ENCODE data around the gene ZCCHC24. TPM values are rescaled to one million over a fixed set of nuclear protein-coding genes. Genes with fewer than 3 reads are reported as not detected.

Gene ZCCHC24
- total and polyA plus RNA-seq, 2 donors (not counting 3 experiments of a cell fraction or from before 2014, with no cell fraction given) = 5.2 to 8.4 TPM

DNA sequence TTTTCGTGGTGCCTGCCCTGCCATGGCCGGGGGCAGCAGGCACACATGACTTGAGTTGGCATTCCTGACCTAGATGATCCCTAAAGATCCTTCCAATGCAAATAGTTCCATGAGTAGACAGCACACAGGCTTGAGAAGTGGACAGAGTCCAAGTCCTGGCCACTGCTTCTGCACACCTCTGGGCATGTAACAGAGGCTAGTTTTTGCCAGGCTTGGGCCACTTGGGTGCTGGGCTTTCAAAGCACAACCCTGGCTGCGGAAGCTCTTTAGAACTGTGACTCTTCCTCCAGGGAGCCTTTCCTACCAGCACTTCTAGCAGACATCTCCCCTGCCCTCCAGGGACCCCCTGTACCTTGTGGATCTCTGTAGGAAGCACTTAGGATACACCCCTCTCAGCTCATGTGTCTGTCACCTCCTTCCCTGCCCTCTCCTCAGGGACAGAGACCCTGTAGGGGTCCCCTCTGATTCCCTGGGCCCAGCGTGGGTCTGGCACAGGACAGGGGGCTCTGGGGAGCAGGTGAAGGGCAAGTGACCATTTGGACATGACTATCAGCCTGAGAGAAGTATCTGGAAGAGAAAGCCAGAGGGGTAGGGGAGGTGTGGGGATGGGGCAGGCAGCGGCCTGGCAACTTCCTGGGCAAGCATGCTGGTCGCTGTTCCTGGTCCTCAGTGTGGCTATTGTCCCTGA, 36.2 kb downstream of the ZCCHC24 start:
- CTCF ChIA-PET = interaction anchor here (0.6 to 1.1 kb wide), 2 partner anchors 8 to 34 kb away, joined by 4 read pairs; no protein-coding TSS in a partner anchor
- H3K4me2 ChIP-seq (ENCODE audit: insufficient read depth, low read length) = no peak overlapping the region
- H3K9me1 ChIP-seq (replicated peaks; ENCODE audit: control insufficient read depth, extremely low read depth, insufficient read depth, low read length) = no peaks in the 10 kb centered on the region
- dilution Hi-C loops (cut with MboI; ENCODE audit: extremely low pct_ligation_motif_present, low sequenced_read_pairs) (no loop called here), intact Hi-C loops (cut with micrococcal nuclease) (no loop called here)
- peaks cover 11% of the 10 kb centered on the region for H3K4me1 ChIP-seq (ENCODE audit: control insufficient read depth, extremely low read depth, insufficient read depth, low read length)
- BruUV-seq (replicated peaks) = no TSS peak
- H3K79me2 ChIP-seq (ENCODE audit: control insufficient read depth, insufficient read depth, low read length) = no peaks in the 10 kb centered on the region
- POLR2A ChIA-PET = no interaction called here
- no peaks in the 10 kb centered on the region for H3K27me3 ChIP-seq (ENCODE audit: control insufficient read depth in 2 of 2, insufficient read depth in 2 of 2, low read length in 2 of 2)
- no peak overlapping the region for H3K4me3 ChIP-seq (replicated peaks in 1 of 3; ENCODE audit: insufficient read depth in 1 of 3, low read depth in 1 of 3, low read length in 3 of 3)
- H3K9me3 ChIP-seq (replicated peaks; ENCODE audit: control insufficient read depth, insufficient read depth, low read length) = no peaks in the 10 kb centered on the region
- no peaks in the 10 kb centered on the region for H3K36me3 ChIP-seq (ENCODE audit: control insufficient read depth in 2 of 2, extremely low read depth in 1 of 2, insufficient read depth in 2 of 2, low read length in 2 of 2)
- DNase-seq (ENCODE audit: low read depth, low spot score) = no peak
- H3K9ac ChIP-seq (replicated peaks; ENCODE audit: extremely low read depth, insufficient read depth, low read length) = no peak overlapping the region
- no peaks in the 10 kb centered on the region for H4K20me1 ChIP-seq (replicated peaks; ENCODE audit: control insufficient read depth, extremely low read depth, insufficient read depth, low read length)
- H2AFZ ChIP-seq (ENCODE audit: low read depth, low read length) = no peak overlapping the region
- TF ChIP-seq, protein P1, sequence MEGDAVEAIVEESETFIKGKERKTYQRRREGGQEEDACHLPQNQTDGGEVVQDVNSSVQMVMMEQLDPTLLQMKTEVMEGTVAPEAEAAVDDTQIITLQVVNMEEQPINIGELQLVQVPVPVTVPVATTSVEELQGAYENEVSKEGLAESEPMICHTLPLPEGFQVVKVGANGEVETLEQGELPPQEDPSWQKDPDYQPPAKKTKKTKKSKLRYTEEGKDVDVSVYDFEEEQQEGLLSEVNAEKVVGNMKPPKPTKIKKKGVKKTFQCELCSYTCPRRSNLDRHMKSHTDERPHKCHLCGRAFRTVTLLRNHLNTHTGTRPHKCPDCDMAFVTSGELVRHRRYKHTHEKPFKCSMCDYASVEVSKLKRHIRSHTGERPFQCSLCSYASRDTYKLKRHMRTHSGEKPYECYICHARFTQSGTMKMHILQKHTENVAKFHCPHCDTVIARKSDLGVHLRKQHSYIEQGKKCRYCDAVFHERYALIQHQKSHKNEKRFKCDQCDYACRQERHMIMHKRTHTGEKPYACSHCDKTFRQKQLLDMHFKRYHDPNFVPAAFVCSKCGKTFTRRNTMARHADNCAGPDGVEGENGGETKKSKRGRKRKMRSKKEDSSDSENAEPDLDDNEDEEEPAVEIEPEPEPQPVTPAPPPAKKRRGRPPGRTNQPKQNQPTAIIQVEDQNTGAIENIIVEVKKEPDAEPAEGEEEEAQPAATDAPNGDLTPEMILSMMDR (IDR thresholded peaks at IDR 0.05; ENCODE audit: extremely low read depth in 1 of 2, insufficient read depth in 1 of 2, low read depth in 1 of 2, low read length in 2 of 2) = no peak
- TF ChIP-seq, protein P2, sequence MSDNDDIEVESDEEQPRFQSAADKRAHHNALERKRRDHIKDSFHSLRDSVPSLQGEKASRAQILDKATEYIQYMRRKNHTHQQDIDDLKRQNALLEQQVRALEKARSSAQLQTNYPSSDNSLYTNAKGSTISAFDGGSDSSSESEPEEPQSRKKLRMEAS (IDR thresholded peaks at IDR 0.05; ENCODE audit: insufficient read depth, insufficient read length) = no peak
- TF ChIP-seq POLR2AphosphoS5 (IDR thresholded peaks at IDR 0.05; ENCODE audit: insufficient read depth, low read depth, low read length) (no peak), MYC (IDR thresholded peaks at IDR 0.05; ENCODE audit: low read depth, low read length) (no peak), JUN (IDR thresholded peaks at IDR 0.05; ENCODE audit: borderline replicate concordance, insufficient read depth, insufficient read length, low read depth) (no peak), FOS (IDR thresholded peaks at IDR 0.05; ENCODE audit: borderline replicate concordance, insufficient read depth, low read length) (no peak), EZH2 (IDR thresholded peaks at IDR 0.05; ENCODE audit: borderline replicate concordance, low read depth, low read length, severe bottlenecking) (no peak), GATA2 (IDR thresholded peaks at IDR 0.05; ENCODE audit: insufficient read depth, insufficient read length, low read depth, low read length) (no peak), POLR2A (IDR thresholded peaks at IDR 0.05; ENCODE audit: low read depth, low read length) (no peak)
- no peak for FAIRE-seq
- no peak overlapping the region for H3K27ac ChIP-seq (ENCODE audit: insufficient read depth, low read depth, low read length)

All from endothelial cell of umbilical vein (primary cell).